ENCODE measurements around the gene CDYL2.
"Not testable (repeated sequence)": the region's sequence is repeated elsewhere in the genome, so short reads cannot be mapped to it uniquely, and the experiment has no call there.

Gene CDYL2

GRCh38 chr16:80659865-80660264 lies 144.5 kb downstream of the CDYL2 start:
- DNase-seq (ENCODE audit: low read depth) = no peak

GRCh38 chr16:80656711-80657150 lies 147.7 kb downstream of the CDYL2 start:
- no peak for TF ChIP-seq CTCF (conservative IDR thresholded peaks at IDR 0.05; ENCODE audit: low read length)
- H3K4me3 ChIP-seq (ENCODE audit: low read length) = peak overlapping the region; percentile 24
- DNase-seq (ENCODE audit: low read depth) = peak; percentile 11

More at GRCh38 chr16:80659865-80660264, 144.5 kb downstream of the CDYL2 start:
- H3K4me3 ChIP-seq (ENCODE audit: low read length) = no peak overlapping the region
- no peak for TF ChIP-seq CTCF (conservative IDR thresholded peaks at IDR 0.05; ENCODE audit: low read length)

- no peak overlapping the region for H3K4me3 ChIP-seq (ENCODE audit: low read length)
- DNase-seq (ENCODE audit: low read depth) = no peak
- TF ChIP-seq CTCF (conservative IDR thresholded peaks at IDR 0.05; ENCODE audit: low read length) = no peak
Measured at GRCh38 chr16:80656161-80656560, 148.2 kb downstream of the CDYL2 start.

GRCh38 chr16:80655751-80656150 lies 148.6 kb downstream of the CDYL2 start:
- H3K4me3 ChIP-seq (ENCODE audit: low read length) = no peak overlapping the region
- no peak for DNase-seq (ENCODE audit: low read depth)

GRCh38 chr16:80654094-80654862 lies 150.1 kb downstream of the CDYL2 start:
- no peak for DNase-seq (ENCODE audit: low read depth)
- no peak overlapping the region for H3K4me3 ChIP-seq (ENCODE audit: low read length)
- no peak for TF ChIP-seq CTCF (conservative IDR thresholded peaks at IDR 0.05; ENCODE audit: low read length)

More at GRCh38 chr16:80655751-80656150, 148.6 kb downstream of the CDYL2 start:
- no peak for TF ChIP-seq CTCF (conservative IDR thresholded peaks at IDR 0.05; ENCODE audit: low read length)

- no peak for DNase-seq (ENCODE audit: low read depth)
- no peak for TF ChIP-seq CTCF (conservative IDR thresholded peaks at IDR 0.05; ENCODE audit: low read length)
- no peak overlapping the region for H3K4me3 ChIP-seq (ENCODE audit: low read length)
Measured at GRCh38 chr16:80652441-80652840, 152.0 kb downstream of the CDYL2 start.

GRCh38 chr16:80650281-80650680 lies 154.1 kb downstream of the CDYL2 start:
- H3K4me3 ChIP-seq (ENCODE audit: low read length); DNase-seq (ENCODE audit: low read depth): not testable (repeated sequence)
